Anterior cingulate cortex (tissue), 58 donors: Measurements from ENCODE around the gene ABAT.
"Not testable (repeated sequence)": the region's sequence is repeated elsewhere in the genome, so short reads cannot be mapped to it uniquely, and the experiment has no call there.

Experiments used
- DNase-seq, 58 donors: peaks; one replicate each; lab custom pipeline; 2025; lab: John Stamatoyannopoulos, UW

Gene ABAT

GRCh38 chr16:8677481-8677880 lies 3.1 kb downstream of the ABAT start:
- no peak for DNase-seq

GRCh38 chr16:8678068-8678927 lies 3.9 kb downstream of the ABAT start:
- DNase-seq = no peak

GRCh38 chr16:8679151-8679550 lies 4.7 kb downstream of the ABAT start:
- DNase-seq = no peak

GRCh38 chr16:8682551-8683259 lies 8.3 kb downstream of the ABAT start:
- no peak for DNase-seq

- DNase-seq = no peak
Measured at GRCh38 chr16:8683640-8684039, 9.2 kb downstream of the ABAT start.

- no peak for DNase-seq
Measured at GRCh38 chr16:8685617-8686016, 11.2 kb downstream of the ABAT start.

- DNase-seq = peak in 55 of 58 donors; percentile 1 to 82 (median 44)
Measured at GRCh38 chr16:8686031-8686621, 11.7 kb downstream of the ABAT start.

- no peak for DNase-seq
Measured at GRCh38 chr16:8686879-8687278, 12.5 kb downstream of the ABAT start.

GRCh38 chr16:8689686-8690085 lies 15.3 kb downstream of the ABAT start:
- DNase-seq = no peak

GRCh38 chr16:8691728-8692127 lies 17.3 kb downstream of the ABAT start:
- no peak for DNase-seq

- no peak for DNase-seq
Measured at GRCh38 chr16:8694795-8695728, 20.6 kb downstream of the ABAT start.

- DNase-seq = no peak
Measured at GRCh38 chr16:8696880-8697279, 22.5 kb downstream of the ABAT start.

GRCh38 chr16:8697965-8698364 lies 23.5 kb downstream of the ABAT start:
- DNase-seq = no peak

- DNase-seq = no peak
Measured at GRCh38 chr16:8703693-8704092, 29.3 kb downstream of the ABAT start.

- no peak for DNase-seq
Measured at GRCh38 chr16:8704098-8704497, 29.7 kb downstream of the ABAT start.

GRCh38 chr16:8705100-8705822 lies 30.8 kb downstream of the ABAT start:
- not testable (repeated sequence) for DNase-seq

GRCh38 chr16:8708536-8708935 lies 34.1 kb downstream of the ABAT start:
- no peak for DNase-seq

- peak in 51 of 58 donors; percentile 4 to 87 (median 59) for DNase-seq
Measured at GRCh38 chr16:8712589-8713361, 38.4 kb downstream of the ABAT start.
